HepG2 (cell line): ENCODE data around the gene TOP1. TPM values are rescaled to one million over a fixed set of nuclear protein-coding genes. Genes with fewer than 3 reads are reported as not detected.

Source experiments
- AKNA ChIP-seq: sonication (generic); formaldehyde crosslinking; IDR thresholded peaks from 2 replicates; pipeline ENCODE4 v1.4.0; 2020; ENCODE audit warnings: missing genetic modification reagents, borderline replicate concordance
- E2F2 ChIP-seq: sonication (generic); formaldehyde crosslinking; IDR thresholded peaks from 2 replicates; pipeline ENCODE4 v1.4.0; 2020; ENCODE audit warnings: missing genetic modification reagents, borderline replicate concordance
- EEA1 ChIP-seq: sonication (generic); formaldehyde crosslinking; IDR thresholded peaks from 2 replicates; pipeline ENCODE4 v1.5.1; 2020; ENCODE audit warnings: mild to moderate bottlenecking, missing genetic modification reagents, borderline replicate concordance
- FUBP1 ChIP-seq: sonication (generic); formaldehyde crosslinking; IDR thresholded peaks from 2 replicates; pipeline ENCODE4 v1.5.1; 2020; ENCODE audit warnings: missing genetic modification reagents, mild to moderate bottlenecking, borderline replicate concordance
- RBM22 ChIP-seq: fragments of 200-400 bp; formaldehyde crosslinking; optimal IDR thresholded peaks from 2 replicates; pipeline ENCODE3; 2017; ENCODE audit warnings: mild to moderate bottlenecking, low read length, moderate library complexity
- SMARCE1 ChIP-seq: fragments of 450-650 bp; IDR thresholded peaks from 2 replicates; pipeline ENCODE4 v1.6.1; 2017; ENCODE audit warnings: borderline replicate concordance
- SSRP1 ChIP-seq: IDR thresholded peaks from 2 replicates; pipeline ENCODE4 v1.6.1; 2016; ENCODE audit warnings: control low read depth
- TEAD2 ChIP-seq: sonication (generic); formaldehyde crosslinking; IDR thresholded peaks from 2 replicates; pipeline ENCODE4 v1.9.0; 2021; ENCODE audit warnings: missing genetic modification reagents
- TOPORS ChIP-seq: sonication (generic); formaldehyde crosslinking; IDR thresholded peaks from 2 replicates; pipeline ENCODE4 v1.8.0; 2023; ENCODE audit warnings: mild to moderate bottlenecking, missing genetic modification reagents
- ZBTB43 ChIP-seq: sonication (generic); formaldehyde crosslinking; conservative IDR thresholded peaks from 2 replicates; pipeline ENCODE4 v1.4.0; 2020; ENCODE audit warnings: missing genetic modification reagents
- ZNF143 ChIP-seq: sonication (generic); formaldehyde crosslinking; IDR thresholded peaks from 2 replicates; pipeline ENCODE4 v1.4.0; 2020; ENCODE audit warnings: missing genetic modification reagents
- ZNF274 ChIP-seq: sonication (generic); formaldehyde crosslinking; IDR thresholded peaks from 2 replicates; pipeline ENCODE4 v1.5.1; 2020; ENCODE audit warnings: mild to moderate bottlenecking, missing genetic modification reagents
- ZNF710 ChIP-seq: sonication (generic); formaldehyde crosslinking; IDR thresholded peaks from 2 replicates; pipeline ENCODE4 v1.5.0; 2020; ENCODE audit warnings: mild to moderate bottlenecking, missing genetic modification reagents, borderline replicate concordance
- ZNF75D ChIP-seq: sonication (generic); formaldehyde crosslinking; IDR thresholded peaks from 2 replicates; pipeline ENCODE4 v1.8.1; 2023; ENCODE audit warnings: missing genetic modification reagents, mild to moderate bottlenecking, borderline replicate concordance
- polyA plus RNA-seq, 8 experiments: library from polyadenylated mRNA; depleted of rRNA in 3 of 8; stranded (reverse) in 7 of 8; unstranded in 1 of 8; fragments of >200 nt; fragmentation: Illumina TruSeq in 4 of 8; extraction: Trizol in 4 of 8; gene quantifications; 2 replicates each; pipeline versions ENCODE4 v1.2.1 to v1.2.3, GENCODE V29; 2011 to 2016; ENCODE audit warnings: low read depth in 4 of 8, missing spikeins in 1 of 8, mixed read lengths in 1 of 8; ENCODE audit not compliant: insufficient read depth in 1 of 8
- total RNA-seq, 5 experiments: library from RNA; depleted of rRNA; stranded (reverse); fragments of >200 nt; fragmentation: Illumina TruSeq; extraction: Trizol; gene quantifications; 2 replicates each; pipeline ENCODE4 v1.2.3, GENCODE V29; 2016; ENCODE audit warnings: low read depth in 1 of 5
- TF ChIP-seq, protein P1 (sequence below): sonication (generic); formaldehyde crosslinking; IDR thresholded peaks from 2 replicates; pipeline ENCODE4 v1.9.0; 2021; ENCODE audit warnings: missing genetic modification reagents, mild to moderate bottlenecking, borderline replicate concordance

TOP1 gene
- total and polyA plus RNA-seq, 2 of the 13 experiments (the other 11 are each of a cell fraction or from before 2014, with no cell fraction given): 10.2 to 19.4 TPM

GRCh38 chr20:41124451-41125094 lies 96.0 kb downstream of the TOP1 start (continued):
- TF ChIP-seq RBM22 (peak; percentile 79), ZNF710 (CRISPR knock-in tag) (0 out of 2 replicates have a peak, but pooled peaks have one; percentile 62), AKNA (CRISPR knock-in tag) (no peak), ZNF274 (CRISPR knock-in tag) (no peak), TOPORS (no peak), E2F2 (no peak), ZNF143 (CRISPR knock-in tag) (no peak), TEAD2 (no peak), EEA1 (CRISPR knock-in tag) (no peak), FUBP1 (CRISPR knock-in tag) (no peak), SSRP1 (0 out of 2 replicates have a peak, but pooled peaks have one; percentile 57), ZNF75D (CRISPR knock-in tag) (no peak), ZBTB43 (CRISPR knock-in tag) (no peak), SMARCE1 (no peak)
- TF ChIP-seq, protein P1, sequence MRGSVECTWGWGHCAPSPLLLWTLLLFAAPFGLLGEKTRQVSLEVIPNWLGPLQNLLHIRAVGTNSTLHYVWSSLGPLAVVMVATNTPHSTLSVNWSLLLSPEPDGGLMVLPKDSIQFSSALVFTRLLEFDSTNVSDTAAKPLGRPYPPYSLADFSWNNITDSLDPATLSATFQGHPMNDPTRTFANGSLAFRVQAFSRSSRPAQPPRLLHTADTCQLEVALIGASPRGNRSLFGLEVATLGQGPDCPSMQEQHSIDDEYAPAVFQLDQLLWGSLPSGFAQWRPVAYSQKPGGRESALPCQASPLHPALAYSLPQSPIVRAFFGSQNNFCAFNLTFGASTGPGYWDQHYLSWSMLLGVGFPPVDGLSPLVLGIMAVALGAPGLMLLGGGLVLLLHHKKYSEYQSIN (CRISPR knock-in tag): no peak
